Natural killer cell (primary cell): Measurements from ENCODE around the gene OLR1. TPM values are rescaled to one million over a fixed set of nuclear protein-coding genes. Genes with fewer than 3 reads are reported as not detected.

Experiments
- ATAC-seq, 3 donors: fragments of 150-1000 bp in 2 of 3; fragments of 200-7000 bp in 1 of 3; cut with Tn5 transposase; 1 replicate in 1 of 3; 2 replicates in 2 of 3; pipeline ENCODE4 v1.10.0; 2021; ENCODE audit warnings: mild to moderate bottlenecking in 2 of 3, moderate library complexity in 2 of 3
- DNase-seq, 2 donors: peaks; one replicate each; pipeline versions ENCODE4 v3.0.0 to v3.0.0-alpha.2; 2013 to 2021; ENCODE audit warnings: mixed read lengths in 1 of 2
- H3K27ac ChIP-seq: one replicate; pipeline ENCODE4 v1.5.1; 2013; ENCODE audit warnings: mild to moderate bottlenecking, low read length
- H3K27me3 ChIP-seq: one replicate; pipeline ENCODE4 v1.6.1; 2013; ENCODE audit warnings: low read length; ENCODE audit not compliant: control insufficient read depth, insufficient read depth
- H3K36me3 ChIP-seq: one replicate; pipeline ENCODE4 v1.6.1; 2013; ENCODE audit warnings: low read length; ENCODE audit not compliant: control insufficient read depth, insufficient read depth
- H3K4me1 ChIP-seq: one replicate; pipeline ENCODE4 v1.6.1; 2013; ENCODE audit warnings: low read length; ENCODE audit not compliant: control insufficient read depth, insufficient read depth
- H3K4me3 ChIP-seq: one replicate; pipeline ENCODE4 v1.5.1; 2013; ENCODE audit warnings: low read length
- H3K9me3 ChIP-seq: one replicate; pipeline ENCODE4 v1.6.1; 2013; ENCODE audit warnings: low read length; ENCODE audit not compliant: control insufficient read depth, insufficient read depth
- H3K27ac Mint-ChIP-seq, 2 donors: one replicate each; pipeline ENCODE4 v1.8.0; 2022; ENCODE audit warnings: mild to moderate bottlenecking in 2 of 2, mixed read lengths in 2 of 2, moderate library complexity in 1 of 2
- H3K27me3 Mint-ChIP-seq, 2 donors: one replicate each; pipeline ENCODE4 v1.8.0; 2022; ENCODE audit warnings: low read depth in 2 of 2, mixed read lengths in 2 of 2
- H3K36me3 Mint-ChIP-seq: one replicate; pipeline ENCODE4 v1.8.0; 2022; ENCODE audit warnings: mixed read lengths
- H3K4me1 Mint-ChIP-seq, 2 donors: one replicate each; pipeline ENCODE4 v1.8.0; 2022; ENCODE audit warnings: mixed read lengths in 2 of 2
- H3K4me3 Mint-ChIP-seq: one replicate; pipeline ENCODE4 v1.8.0; 2022; ENCODE audit warnings: mild to moderate bottlenecking, moderate library complexity, mixed read lengths
- H3K9me3 Mint-ChIP-seq, 2 donors: one replicate each; pipeline ENCODE4 v1.8.0; 2022; ENCODE audit warnings: mixed read lengths in 2 of 2
- WGBS: methylation state at CpG from one replicate; pipeline ENCODE4 v1.1.7; 2013; ENCODE audit warnings: missing lambda C conversion rate; ENCODE audit not compliant: insufficient coverage; 5-methylcytosine and 5-hydroxymethylcytosine counted together
- intact Hi-C: fragments of 100-400 bp; cut with micrococcal nuclease; formaldehyde crosslinking; loops from one replicate; pipeline ENCODE4 v1.14.2; 2022
- total RNA-seq, 4 donors: library from RNA; stranded (reverse); fragments of 120-200 nt in 1 of 4; gene quantifications; one replicate each; pipeline versions ENCODE4 v1.2.3 to v1.2.4, GENCODE V29; 2013 to 2022
- TF ChIP-seq, protein P1 (sequence below): fragments of 200-600 bp; IDR thresholded peaks from one replicate; pipeline ENCODE4 v1.8.0; 2022; ENCODE audit warnings: antibody characterized with exemption

OLR1 gene
- total RNA-seq, 3 donors from 2014 or later (not counting 1 experiment from before 2014, with no cell fraction given): 2.3 to 3.1 TPM; not detected in 1

DNA sequence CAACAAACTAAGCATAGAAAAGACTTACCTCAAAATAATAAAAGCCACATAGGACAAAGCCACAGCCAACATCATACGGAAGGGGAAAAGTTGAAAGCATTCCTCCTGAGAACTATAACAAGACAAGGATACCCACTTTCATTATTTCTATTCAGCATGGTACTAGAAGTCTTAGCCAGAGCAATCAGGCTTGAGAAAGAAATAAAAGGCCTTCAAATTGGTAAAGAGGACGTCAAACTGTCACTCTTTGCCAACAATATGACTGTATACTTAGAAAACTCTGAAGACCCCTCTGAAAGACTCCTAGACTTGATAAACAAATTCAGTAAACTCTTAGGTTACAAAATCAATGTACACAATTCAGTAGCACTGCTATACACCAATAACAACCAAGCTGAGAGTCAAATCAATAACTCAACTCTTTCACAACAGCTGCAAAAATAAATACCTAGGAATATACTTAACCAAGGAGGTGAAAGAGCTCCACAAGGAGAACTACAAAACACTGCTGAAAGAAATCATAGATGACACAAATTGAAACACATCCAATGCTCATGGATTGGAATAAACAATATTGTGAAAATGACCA is 61.6 kb downstream of the OLR1 start:
- DNase-seq: no peak
- Histone ChIP-seq H3K4me3 (no peak overlapping the region), H3K9me3 (no peaks in the 10 kb centered on the region), H3K27me3 (no peaks in the 10 kb centered on the region), H3K36me3 (no peaks in the 10 kb centered on the region), H3K27ac (no peak overlapping the region), H3K4me1 (no peaks in the 10 kb centered on the region)
- intact Hi-C loops: no loop called here
- no peaks in the 10 kb centered on the region for H3K36me3 Mint-ChIP-seq
- no peak overlapping the region for H3K27ac Mint-ChIP-seq
- WGBS: 90% methylated on average over 2 of the region's 2 CpGs
- ATAC-seq: no peak
- no peak overlapping the region for H3K4me3 Mint-ChIP-seq
- TF ChIP-seq, protein P1, sequence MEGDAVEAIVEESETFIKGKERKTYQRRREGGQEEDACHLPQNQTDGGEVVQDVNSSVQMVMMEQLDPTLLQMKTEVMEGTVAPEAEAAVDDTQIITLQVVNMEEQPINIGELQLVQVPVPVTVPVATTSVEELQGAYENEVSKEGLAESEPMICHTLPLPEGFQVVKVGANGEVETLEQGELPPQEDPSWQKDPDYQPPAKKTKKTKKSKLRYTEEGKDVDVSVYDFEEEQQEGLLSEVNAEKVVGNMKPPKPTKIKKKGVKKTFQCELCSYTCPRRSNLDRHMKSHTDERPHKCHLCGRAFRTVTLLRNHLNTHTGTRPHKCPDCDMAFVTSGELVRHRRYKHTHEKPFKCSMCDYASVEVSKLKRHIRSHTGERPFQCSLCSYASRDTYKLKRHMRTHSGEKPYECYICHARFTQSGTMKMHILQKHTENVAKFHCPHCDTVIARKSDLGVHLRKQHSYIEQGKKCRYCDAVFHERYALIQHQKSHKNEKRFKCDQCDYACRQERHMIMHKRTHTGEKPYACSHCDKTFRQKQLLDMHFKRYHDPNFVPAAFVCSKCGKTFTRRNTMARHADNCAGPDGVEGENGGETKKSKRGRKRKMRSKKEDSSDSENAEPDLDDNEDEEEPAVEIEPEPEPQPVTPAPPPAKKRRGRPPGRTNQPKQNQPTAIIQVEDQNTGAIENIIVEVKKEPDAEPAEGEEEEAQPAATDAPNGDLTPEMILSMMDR: no peak
- no peaks in the 10 kb centered on the region for H3K9me3 Mint-ChIP-seq
- no peaks in the 10 kb centered on the region for H3K4me1 Mint-ChIP-seq
- H3K27me3 Mint-ChIP-seq: peaks cover 14 to 17% of the 10 kb centered on the region in 2 donors

Other genes starting within 250 kb of the OLR1 start
- not detected for gene CLEC2A, start 239.8 kb downstream of the OLR1 start, total RNA-seq
- 10 to 100 TPM; 13.6 to 18.9 (median 14.8) TPM for gene CLEC12A, start 200.7 kb downstream of the OLR1 start, total RNA-seq
- gene CLEC1B, start 173.0 kb downstream of the OLR1 start, total RNA-seq: 1 to 10 TPM in 2 of 3 donors, under 1 TPM in 1; 0.50 to 2.3 (median 1.0) TPM
- gene CLEC12B, start 161.5 kb downstream of the OLR1 start, total RNA-seq: 1 to 10 TPM; 3.9 to 5.8 (median 4.9) TPM
- gene CLEC9A, start 141.4 kb downstream of the OLR1 start, total RNA-seq: 1 to 10 TPM in 1 of 3 donors, not detected in 2; 1.9 TPM
- not detected for gene CLEC1A, start 73.1 kb downstream of the OLR1 start, total RNA-seq
- 10 to 100 TPM in 2 of 3 donors, 1 to 10 TPM in 1; 7.7 to 22.3 (median 20.8) TPM for gene CLEC7A, start 41.9 kb downstream of the OLR1 start, total RNA-seq
- gene TMEM52B, start 6.9 kb upstream of the OLR1 start, total RNA-seq: 1 to 10 TPM in 1 of 3 donors, not detected in 2; 1.5 TPM
- 100 to 1,000 TPM; 157 to 233 (median 160) TPM for gene GABARAPL1, start 40.7 kb upstream of the OLR1 start, total RNA-seq
- gene KLRD1, start 135.7 kb upstream of the OLR1 start, total RNA-seq: 100 to 1,000 TPM; 568 to 782 (median 688) TPM
- 100 to 1,000 TPM; 398 to 543 (median 515) TPM for gene KLRK1, start 217.9 kb upstream of the OLR1 start, total RNA-seq
- gene KLRC4, start 237.6 kb upstream of the OLR1 start, total RNA-seq: 10 to 100 TPM; 15.9 to 54.7 (median 51.4) TPM
- gene KLRC3, start 248.5 kb upstream of the OLR1 start, total RNA-seq: 10 to 100 TPM; 10.7 to 69.1 (median 49.8) TPM